Measurements from ENCODE around the gene CAVIN2. TPM values are rescaled to one million over a fixed set of nuclear protein-coding genes. Genes with fewer than 3 reads are reported as not detected.
A peak's percentile ranks its signal among the peaks of the same experiment; 100 is the strongest.

The CAVIN2 gene
- polyA plus RNA-seq, 3 donors: 0.07 to 3.1 (median 1.2) TPM

GRCh38 chr2:191831410-191831994, 15.4 kb downstream of the CAVIN2 start:
- TF ChIP-seq CTCF (IDR thresholded peaks at IDR 0.05): no peak
- Histone ChIP-seq H3K9me3 (replicated peaks in 1 of 2; ENCODE audit: control insufficient read depth in 1 of 2, insufficient read depth in 1 of 2, low read length in 2 of 2) (no peaks in the 10 kb centered on the region), H3K79me2 (ENCODE audit: insufficient read depth, low read length) (no peaks in the 10 kb centered on the region), H3K4me2 (replicated peaks; ENCODE audit: extremely low read depth, low read length, poor library complexity, severe bottlenecking) (peak overlapping the region; percentile 8), H3K27me3 (ENCODE audit: control insufficient read depth in 2 of 2, insufficient read depth in 2 of 2, low read length in 2 of 2) (no peaks in the 10 kb centered on the region), H3K36me3 (replicated peaks in 1 of 2; ENCODE audit: control insufficient read depth in 1 of 2, insufficient read depth in 2 of 2, low read length in 2 of 2) (no peaks in the 10 kb centered on the region), H3K9ac (ENCODE audit: insufficient read depth, low read length, poor library complexity, severe bottlenecking) (no peak overlapping the region), H4K20me1 (ENCODE audit: insufficient read depth, low read length) (no peaks in the 10 kb centered on the region), H3K4me1 (ENCODE audit: control insufficient read depth in 1 of 2, insufficient read depth in 2 of 2, low read length in 2 of 2) (peaks cover 0 to 6% of the 10 kb centered on the region in 2 donors), H3K27ac (ENCODE audit: low read depth in 1 of 2, low read length in 2 of 2) (no peak overlapping the region), H2AFZ (ENCODE audit: insufficient read depth, low read depth, low read length, poor library complexity, severe bottlenecking) (peak overlapping the region; percentile 43), H3K4me3 (replicated peaks in 1 of 3; ENCODE audit: low read depth in 2 of 3, low read length in 3 of 3) (no peak overlapping the region)
- Mint-ChIP-seq H3K9me3 (peaks cover 0 to 2% (median 2%) of the 10 kb centered on the region in 7 donors), H3K27ac (peak overlapping the region in 1 of 7 donors; percentile 77), H3K4me1 (peaks cover 10% of the 10 kb centered on the region), H3K27me3 (ENCODE audit: low read depth in 3 of 3) (no peaks in the 10 kb centered on the region), H3K4me3 (peak overlapping the region in 1 of 2 donors; percentile 31), H3K36me3 (no peaks in the 10 kb centered on the region)
- DNase-seq: peak in 1 of 3 donors; percentile 17
- intact Hi-C loops (cut with micrococcal nuclease): no loop called here
- no CpG with 5 or more reads among the region's 1 CpG for WGBS (ENCODE audit: insufficient coverage)

GRCh38 chr2:191824398-191824797, 22.5 kb downstream of the CAVIN2 start:
- Histone ChIP-seq H3K27ac (ENCODE audit: low read depth in 1 of 2, low read length in 2 of 2) (no peak overlapping the region), H4K20me1 (ENCODE audit: insufficient read depth, low read length) (no peaks in the 10 kb centered on the region), H3K4me3 (replicated peaks in 1 of 3; ENCODE audit: low read depth in 2 of 3, low read length in 3 of 3) (no peak overlapping the region), H3K4me1 (ENCODE audit: control insufficient read depth in 1 of 2, insufficient read depth in 2 of 2, low read length in 2 of 2) (no peaks in the 10 kb centered on the region), H3K9me3 (replicated peaks in 1 of 2; ENCODE audit: control insufficient read depth in 1 of 2, insufficient read depth in 1 of 2, low read length in 2 of 2) (no peaks in the 10 kb centered on the region), H3K36me3 (replicated peaks in 1 of 2; ENCODE audit: control insufficient read depth in 1 of 2, insufficient read depth in 2 of 2, low read length in 2 of 2) (no peaks in the 10 kb centered on the region), H3K79me2 (ENCODE audit: insufficient read depth, low read length) (no peaks in the 10 kb centered on the region), H3K9ac (ENCODE audit: insufficient read depth, low read length, poor library complexity, severe bottlenecking) (no peak overlapping the region), H2AFZ (ENCODE audit: insufficient read depth, low read depth, low read length, poor library complexity, severe bottlenecking) (no peak overlapping the region), H3K27me3 (ENCODE audit: control insufficient read depth in 2 of 2, insufficient read depth in 2 of 2, low read length in 2 of 2) (no peaks in the 10 kb centered on the region), H3K4me2 (replicated peaks; ENCODE audit: extremely low read depth, low read length, poor library complexity, severe bottlenecking) (no peak overlapping the region)
- no peak for DNase-seq
- no peaks in the 10 kb centered on the region for H3K36me3 Mint-ChIP-seq
- H3K4me1 Mint-ChIP-seq: no peaks in the 10 kb centered on the region
- H3K9me3 Mint-ChIP-seq: peaks cover 0 to 2% (median 2%) of the 10 kb centered on the region in 7 donors
- intact Hi-C loops (cut with micrococcal nuclease): no loop called here
- 100% methylated on average over 1 of the region's 2 CpGs for WGBS (ENCODE audit: insufficient coverage)
- no peak overlapping the region for H3K27ac Mint-ChIP-seq
- no peak for TF ChIP-seq CTCF (IDR thresholded peaks at IDR 0.05)
- no peak overlapping the region for H3K4me3 Mint-ChIP-seq
- no peaks in the 10 kb centered on the region for H3K27me3 Mint-ChIP-seq (ENCODE audit: low read depth in 3 of 3)
